HG02588 (cell line): ENCODE results near the gene ANKRD13A.
A peak's percentile ranks its signal among the peaks of the same experiment; 100 is the strongest.
"Not testable (repeated sequence)": the region's sequence is repeated elsewhere in the genome, so short reads cannot be mapped to it uniquely, and the experiment has no call there.

Experiments used
- ATAC-seq: cut with Tn5 transposase; IDR thresholded peaks from one replicate; pipeline ENCODE4 v1.9.1; 2021; ENCODE audit warnings: mild to moderate bottlenecking, moderate library complexity; ENCODE audit not compliant: unreplicated experiment

ANKRD13A gene

GRCh38 chr12:110046451-110047187 is 47.4 kb downstream of the ANKRD13A start:
- no peak for ATAC-seq

- no peak for ATAC-seq
Measured at GRCh38 chr12:110047297-110047940, 48.2 kb downstream of the ANKRD13A start.

GRCh38 chr12:110048242-110049027 is 49.2 kb downstream of the ANKRD13A start, which contains the start of gene C12orf76:
Gene C12orf76, minus strand, starts transcription at chr12:110048522. Its CDS starts 27 bp downstream, at chr12:110048495.
- peak; percentile 98 for ATAC-seq

GRCh38 chr12:110049034-110049433 is 49.8 kb downstream of the ANKRD13A start:
- not testable (repeated sequence) for ATAC-seq

- not testable (repeated sequence) for ATAC-seq
Measured at GRCh38 chr12:110049666-110050065, 50.4 kb downstream of the ANKRD13A start.

GRCh38 chr12:110050927-110051326 is 51.7 kb downstream of the ANKRD13A start:
- no peak for ATAC-seq

GRCh38 chr12:110055375-110056352 is 56.4 kb downstream of the ANKRD13A start:
- ATAC-seq = not testable (repeated sequence)

GRCh38 chr12:110056643-110057042 is 57.4 kb downstream of the ANKRD13A start:
- not testable (repeated sequence) for ATAC-seq

- ATAC-seq = no peak
Measured at GRCh38 chr12:110058875-110059615, 59.8 kb downstream of the ANKRD13A start.

GRCh38 chr12:110059651-110060000 is 60.4 kb downstream of the ANKRD13A start:
- no peak for ATAC-seq

- ATAC-seq = no peak
Measured at GRCh38 chr12:110062241-110062640, 63.0 kb downstream of the ANKRD13A start.

- ATAC-seq = no peak
Measured at GRCh38 chr12:110065540-110065939, 66.3 kb downstream of the ANKRD13A start.

GRCh38 chr12:110067531-110067930 is 68.3 kb downstream of the ANKRD13A start:
- ATAC-seq = no peak

- not testable (repeated sequence) for ATAC-seq
Measured at GRCh38 chr12:110068115-110068514, 68.9 kb downstream of the ANKRD13A start.

GRCh38 chr12:110068654-110069053 is 69.4 kb downstream of the ANKRD13A start:
- no peak for ATAC-seq

GRCh38 chr12:110071504-110071903 is 72.3 kb downstream of the ANKRD13A start:
- no peak for ATAC-seq

- ATAC-seq = no peak
Measured at GRCh38 chr12:110071967-110072366, 72.7 kb downstream of the ANKRD13A start.

GRCh38 chr12:110072636-110073035 is 73.4 kb downstream of the ANKRD13A start:
- ATAC-seq = not testable (repeated sequence)

- no peak for ATAC-seq
Measured at GRCh38 chr12:110073049-110073831, 74.0 kb downstream of the ANKRD13A start.
